ENCODE results near the gene PEAR1.

The PEAR1 gene

DNA sequence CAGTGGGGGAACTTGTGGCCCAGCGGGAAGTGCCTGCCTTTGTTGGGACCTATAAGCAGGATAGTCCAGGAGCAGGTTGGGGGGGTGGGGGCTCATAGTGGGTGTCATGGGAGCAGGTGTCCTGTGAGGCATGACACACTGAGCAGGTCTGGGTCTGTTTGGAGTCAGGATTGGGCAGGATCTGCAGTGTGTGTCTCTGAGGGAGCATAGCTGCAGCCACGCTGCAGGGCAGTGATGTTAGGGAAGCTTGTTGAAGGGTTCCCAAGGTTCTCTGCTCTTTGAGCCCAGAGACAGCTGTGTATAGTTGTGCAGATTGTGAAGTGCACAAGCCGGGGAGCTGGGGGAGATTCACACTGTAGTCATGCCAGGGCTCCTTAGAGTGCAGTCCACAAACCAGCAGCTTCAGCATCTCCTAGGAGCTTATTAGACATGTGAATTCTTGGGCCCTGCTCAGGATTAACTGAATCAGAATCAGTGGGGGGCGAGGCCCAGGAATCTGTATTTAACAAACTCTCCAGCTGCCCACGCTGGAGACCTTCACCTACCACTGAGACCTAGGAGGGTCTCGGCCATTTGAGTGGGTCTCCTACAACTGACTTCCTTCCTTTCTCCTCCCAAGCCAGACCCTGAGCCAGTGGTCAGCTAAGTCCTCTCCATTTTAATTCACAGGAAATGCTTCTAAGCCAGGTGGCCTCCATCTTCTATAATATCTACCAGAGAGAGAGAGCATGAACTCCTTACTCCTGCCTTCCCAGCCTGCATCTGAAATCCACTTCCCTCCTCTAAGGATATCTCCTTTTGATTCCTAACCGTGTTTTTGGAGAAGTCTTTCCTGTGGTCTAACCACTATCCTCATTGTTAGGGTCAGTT lies 45.7 kb upstream of the PEAR1 start:
- in situ Hi-C loops (cut with HindIII; ENCODE audit: low sequenced_read_pairs), result no loop called here
- TF ChIP-seq, protein P1, sequence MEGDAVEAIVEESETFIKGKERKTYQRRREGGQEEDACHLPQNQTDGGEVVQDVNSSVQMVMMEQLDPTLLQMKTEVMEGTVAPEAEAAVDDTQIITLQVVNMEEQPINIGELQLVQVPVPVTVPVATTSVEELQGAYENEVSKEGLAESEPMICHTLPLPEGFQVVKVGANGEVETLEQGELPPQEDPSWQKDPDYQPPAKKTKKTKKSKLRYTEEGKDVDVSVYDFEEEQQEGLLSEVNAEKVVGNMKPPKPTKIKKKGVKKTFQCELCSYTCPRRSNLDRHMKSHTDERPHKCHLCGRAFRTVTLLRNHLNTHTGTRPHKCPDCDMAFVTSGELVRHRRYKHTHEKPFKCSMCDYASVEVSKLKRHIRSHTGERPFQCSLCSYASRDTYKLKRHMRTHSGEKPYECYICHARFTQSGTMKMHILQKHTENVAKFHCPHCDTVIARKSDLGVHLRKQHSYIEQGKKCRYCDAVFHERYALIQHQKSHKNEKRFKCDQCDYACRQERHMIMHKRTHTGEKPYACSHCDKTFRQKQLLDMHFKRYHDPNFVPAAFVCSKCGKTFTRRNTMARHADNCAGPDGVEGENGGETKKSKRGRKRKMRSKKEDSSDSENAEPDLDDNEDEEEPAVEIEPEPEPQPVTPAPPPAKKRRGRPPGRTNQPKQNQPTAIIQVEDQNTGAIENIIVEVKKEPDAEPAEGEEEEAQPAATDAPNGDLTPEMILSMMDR (IDR thresholded peaks at IDR 0.05; ENCODE audit: low read depth, low read length), result no peak
- DNase-seq (ENCODE audit: low read depth, low spot score), result no peak
- H3K4me3 ChIP-seq (ENCODE audit: low read depth, low read length), result no peak overlapping the region

DNA sequence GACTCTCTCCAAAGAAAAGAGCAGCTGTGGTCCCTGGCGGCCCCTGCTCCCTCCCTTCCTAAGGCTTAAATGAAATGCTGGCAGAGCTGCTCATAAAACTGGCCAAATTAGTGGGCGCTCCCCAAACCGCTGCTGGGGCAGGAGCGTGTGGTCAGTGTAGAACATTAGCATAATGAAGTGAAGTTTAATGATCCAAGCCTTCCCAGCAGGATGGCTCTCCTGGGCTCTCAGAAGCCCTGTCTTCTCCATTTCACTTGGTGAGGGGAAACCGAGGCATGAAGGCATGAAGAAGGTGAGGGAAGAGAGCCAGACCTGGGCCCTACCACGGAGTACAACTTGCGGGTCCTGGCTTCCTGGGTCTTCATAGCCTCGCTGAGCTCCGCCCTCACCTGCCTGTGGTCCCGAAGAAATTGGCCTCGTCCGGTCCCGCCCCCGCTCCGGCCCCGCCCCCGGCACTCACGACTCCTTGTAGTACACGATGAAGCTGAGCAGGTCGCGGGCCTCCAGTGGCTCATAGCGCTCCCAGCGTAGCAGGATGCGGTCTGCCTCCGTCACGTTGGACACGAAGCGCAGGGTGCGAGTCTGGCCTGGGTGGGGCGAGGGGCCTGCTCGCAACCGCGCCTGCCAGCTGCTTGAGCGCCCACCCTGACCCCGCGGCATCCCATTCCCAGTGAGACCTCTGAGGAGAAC lies 44.9 kb upstream of the PEAR1 start:
- TF ChIP-seq, protein P1 (IDR thresholded peaks at IDR 0.05; ENCODE audit: low read depth, low read length), result no peak
- peak; percentile 20 for DNase-seq (ENCODE audit: low read depth, low spot score)
- H3K4me3 ChIP-seq (ENCODE audit: low read depth, low read length), result no peak overlapping the region
- in situ Hi-C loops (cut with HindIII; ENCODE audit: low sequenced_read_pairs), result no loop called here

- no peak for DNase-seq (ENCODE audit: low read depth, low spot score)
- in situ Hi-C loops (cut with HindIII; ENCODE audit: low sequenced_read_pairs), result no loop called here
- no peak overlapping the region for H3K4me3 ChIP-seq (ENCODE audit: low read depth, low read length)
- TF ChIP-seq, protein P1 (IDR thresholded peaks at IDR 0.05; ENCODE audit: low read depth, low read length), result no peak
These were observed 44.4 kb upstream of the PEAR1 start for GRCh38 chr1:156849151-156849496.

GRCh38 chr1:156851779-156852417 lies 41.6 kb upstream of the PEAR1 start:
- no peak for DNase-seq (ENCODE audit: low read depth, low spot score)
- H3K4me3 ChIP-seq (ENCODE audit: low read depth, low read length), result no peak overlapping the region
- TF ChIP-seq, protein P1 (IDR thresholded peaks at IDR 0.05; ENCODE audit: low read depth, low read length), result no peak
- in situ Hi-C loops (cut with HindIII; ENCODE audit: low sequenced_read_pairs), result no loop called here

- in situ Hi-C loops (cut with HindIII; ENCODE audit: low sequenced_read_pairs), result no loop called here
- no peak overlapping the region for H3K4me3 ChIP-seq (ENCODE audit: low read depth, low read length)
- peak; percentile 32 for DNase-seq (ENCODE audit: low read depth, low spot score)
- TF ChIP-seq, protein P1 (IDR thresholded peaks at IDR 0.05; ENCODE audit: low read depth, low read length), result no peak
These were observed 41.1 kb upstream of the PEAR1 start for GRCh38 chr1:156852418-156852874.

- no peak for DNase-seq (ENCODE audit: low read depth, low spot score)
- in situ Hi-C loops (cut with HindIII; ENCODE audit: low sequenced_read_pairs), result no loop called here
- no peak overlapping the region for H3K4me3 ChIP-seq (ENCODE audit: low read depth, low read length)
- TF ChIP-seq, protein P1 (IDR thresholded peaks at IDR 0.05; ENCODE audit: low read depth, low read length), result no peak
These were observed 39.8 kb upstream of the PEAR1 start for GRCh38 chr1:156853761-156854160.
